Measurements from ENCODE around the gene CSNK2B. TPM values are rescaled to one million over a fixed set of nuclear protein-coding genes. Genes with fewer than 3 reads are reported as not detected.

CSNK2B gene
- total and polyA plus RNA-seq, 9 of the 15 experiments (the other 6 are each of a cell fraction or from before 2014, with no cell fraction given): 120 to 1,126 (median 529) TPM

- TF ChIP-seq ZBTB34 (CRISPR knock-in tag; IDR thresholded peaks at IDR 0.05): no peak
- TF ChIP-seq FOS (IDR thresholded peaks at IDR 0.05; ENCODE audit: extremely low read depth, insufficient read length): peak; percentile 73
- TF ChIP-seq TCF3 (CRISPR knock-in tag; IDR thresholded peaks at IDR 0.05): peak; percentile 91
- 0 out of 2 replicates have a peak, but pooled peaks have one; percentile 2 for TF ChIP-seq ESRRB (CRISPR knock-in tag; IDR thresholded peaks at IDR 0.05; ENCODE audit: borderline replicate concordance)
- peak; percentile 98 for TF ChIP-seq MTA3 (IDR thresholded peaks at IDR 0.05; ENCODE audit: borderline replicate concordance)
- TF ChIP-seq MTA1 (IDR thresholded peaks at IDR 0.05; ENCODE audit: borderline replicate concordance): peak; percentile 93
- TF ChIP-seq ZNF77 (CRISPR knock-in tag; IDR thresholded peaks at IDR 0.05): 0 out of 2 replicates have a peak, but pooled peaks have one; percentile 51
- TF ChIP-seq ZBTB8A (IDR thresholded peaks at IDR 0.05; ENCODE audit: partially characterized antibody): no peak
- TF ChIP-seq ZBED1 (IDR thresholded peaks at IDR 0.05): peak; percentile 75; the same call in 1 of the 2 replicates
- no peak for TF ChIP-seq ZNF184 (CRISPR knock-in tag; IDR thresholded peaks at IDR 0.05)
- 0 out of 2 replicates have a peak, but pooled peaks have one; percentile 26 for TF ChIP-seq HEY1 (CRISPR knock-in tag; IDR thresholded peaks at IDR 0.05; ENCODE audit: borderline replicate concordance)
- peak; percentile 7; the same call in 1 of the 2 replicates for TF ChIP-seq PTRF (tag; IDR thresholded peaks at IDR 0.05)
- TF ChIP-seq HMG20B (CRISPR knock-in tag; IDR thresholded peaks at IDR 0.05): no peak
- TF ChIP-seq MIER1 (IDR thresholded peaks at IDR 0.05; ENCODE audit: low read depth): peak; percentile 33; the same call in 1 of the 2 replicates
- TF ChIP-seq E2F1 (CRISPR knock-in tag; IDR thresholded peaks at IDR 0.05): no peak
- no peak for TF ChIP-seq CAMTA2 (CRISPR knock-in tag; conservative IDR thresholded peaks at IDR 0.05)
- no peak for TF ChIP-seq ZNF354B (CRISPR knock-in tag; IDR thresholded peaks at IDR 0.05)
- TF ChIP-seq NFE2 (IDR thresholded peaks at IDR 0.05; ENCODE audit: low read depth): peak; percentile 97
- no peak for TF ChIP-seq TSC22D4 (tag; IDR thresholded peaks at IDR 0.05)
These were observed 24.6 kb downstream of the CSNK2B start (continued) for GRCh38 chr6:31690231-31691077.
